HG02970 (cell line): ENCODE data around the gene ASB5.
A peak's percentile ranks its signal among the peaks of the same experiment; 100 is the strongest.
"Not testable (repeated sequence)": the region's sequence is repeated elsewhere in the genome, so short reads cannot be mapped to it uniquely, and the experiment has no call there.

Experiments
- ATAC-seq: cut with Tn5 transposase; IDR thresholded peaks from one replicate; pipeline ENCODE4 v1.9.1; 2021; ENCODE audit warnings: mild to moderate bottlenecking, moderate library complexity, moderate number of reproducible peaks; ENCODE audit not compliant: unreplicated experiment, low FRiP score

Gene ASB5

DNA sequence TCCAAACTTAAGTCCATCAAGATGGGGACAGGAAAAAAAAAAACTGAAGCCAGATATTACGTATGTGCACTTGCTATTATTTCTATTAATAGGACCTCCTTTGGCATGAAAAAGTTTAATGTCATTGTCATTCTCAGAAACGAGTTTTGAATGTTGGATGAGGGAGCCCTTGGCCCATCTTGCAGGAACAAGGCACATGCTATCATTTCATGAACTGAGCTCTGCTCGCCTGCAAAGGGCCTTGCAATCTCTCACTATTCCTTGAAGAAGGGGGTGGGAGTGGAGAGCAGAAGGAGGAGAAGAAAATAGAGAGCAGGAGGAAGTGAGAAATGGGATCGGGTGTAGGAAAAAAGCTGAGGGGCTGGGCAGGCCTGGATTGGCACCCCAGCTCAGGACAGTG lies 39.4 kb downstream of the ASB5 start:
- ATAC-seq = no peak

DNA sequence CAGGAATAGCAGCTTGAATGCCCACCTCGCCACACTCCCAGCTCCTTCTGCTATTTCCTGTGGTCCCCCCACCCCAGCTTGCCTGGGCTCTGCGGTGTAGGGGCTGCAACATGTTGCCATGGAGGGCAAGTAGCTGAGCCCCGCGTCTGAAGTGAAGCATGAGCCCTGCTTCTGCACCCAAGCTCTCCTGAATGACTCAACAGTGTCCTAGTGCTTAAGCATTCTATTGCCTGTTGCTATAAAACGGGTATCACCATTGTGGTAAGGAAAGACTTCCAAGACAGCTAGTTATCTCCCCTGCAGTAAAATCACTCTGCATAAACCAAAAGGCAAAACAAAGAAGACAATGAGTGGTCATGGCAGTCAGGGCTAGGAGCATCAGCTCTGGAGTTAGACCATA lies 42.3 kb downstream of the ASB5 start:
- no peak for ATAC-seq

DNA sequence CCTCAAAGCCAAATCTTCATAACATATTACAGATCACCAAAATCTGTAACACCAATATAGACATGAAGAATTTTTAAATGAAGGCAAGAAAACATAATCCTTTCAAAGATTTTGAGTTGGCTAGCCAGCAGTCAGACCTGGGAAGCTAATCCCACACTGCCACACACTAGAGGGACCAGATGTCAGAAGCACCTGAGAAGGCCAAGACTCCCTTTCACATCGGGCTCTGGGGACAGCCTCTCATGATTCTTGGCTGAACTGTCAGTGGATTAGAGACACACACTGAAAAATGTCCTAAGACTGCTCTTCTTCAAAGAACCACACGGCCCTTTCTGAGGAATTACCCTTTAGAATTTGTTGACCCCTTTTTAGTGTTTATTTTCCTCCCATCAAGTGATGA lies 45.5 kb downstream of the ASB5 start:
- ATAC-seq = no peak

DNA sequence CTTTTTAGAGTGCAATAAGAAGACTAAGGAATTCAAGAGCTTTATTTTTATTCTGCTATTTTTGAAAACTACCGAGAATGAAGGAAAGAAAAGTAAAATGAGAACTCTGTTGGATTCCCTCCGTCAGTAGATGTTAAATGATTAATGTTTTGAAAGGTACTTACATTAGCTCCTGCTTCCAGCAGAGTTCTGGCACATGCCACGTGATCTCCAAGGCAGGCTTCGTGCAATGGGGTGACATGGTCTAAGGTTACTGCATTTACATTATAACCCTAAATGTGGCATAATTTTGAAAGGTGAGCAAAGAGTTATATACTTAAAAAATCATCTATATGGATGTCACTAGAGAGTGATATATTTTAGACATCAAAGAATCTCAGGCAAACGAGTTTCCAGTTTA lies 46.9 kb downstream of the ASB5 start:
- ATAC-seq = no peak

DNA sequence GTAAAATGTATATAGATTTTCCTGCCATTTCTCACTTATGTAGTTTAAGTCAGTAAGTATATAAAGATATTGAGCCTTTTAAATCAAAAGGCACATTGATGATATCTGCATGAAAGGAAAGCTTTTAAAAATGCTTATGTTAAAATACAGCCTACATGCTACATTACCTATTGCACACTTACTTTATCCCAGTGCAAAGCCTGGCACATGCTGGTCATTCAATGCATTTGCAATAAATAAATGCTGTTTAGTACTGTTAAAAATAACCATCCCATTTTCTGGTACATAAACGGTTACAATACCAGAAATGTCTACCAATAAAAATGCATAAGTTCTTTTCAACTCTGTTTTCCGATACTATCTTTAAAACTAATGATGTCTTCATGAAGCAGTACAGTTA lies 51.5 kb downstream of the ASB5 start:
- no peak for ATAC-seq

DNA sequence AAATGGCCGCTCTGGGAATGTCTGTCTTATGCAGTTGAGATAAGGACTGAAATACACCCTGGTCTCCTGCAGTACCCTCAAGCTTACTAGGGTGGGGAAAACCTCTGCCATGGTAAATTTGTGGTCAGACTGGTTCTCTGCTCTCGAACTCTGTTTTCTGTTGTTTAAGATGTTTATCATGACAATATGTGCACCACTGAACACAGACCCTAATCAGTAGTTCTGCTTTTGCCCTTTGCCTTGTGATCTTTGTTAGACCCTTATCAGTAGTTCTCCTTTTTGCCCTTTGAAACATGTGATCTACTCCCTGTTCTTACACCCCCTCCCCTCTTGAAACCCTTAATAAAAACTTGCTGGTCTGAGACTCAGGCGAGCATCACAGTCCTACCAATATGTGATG lies 56.7 kb downstream of the ASB5 start:
- ATAC-seq = not testable (repeated sequence)

DNA sequence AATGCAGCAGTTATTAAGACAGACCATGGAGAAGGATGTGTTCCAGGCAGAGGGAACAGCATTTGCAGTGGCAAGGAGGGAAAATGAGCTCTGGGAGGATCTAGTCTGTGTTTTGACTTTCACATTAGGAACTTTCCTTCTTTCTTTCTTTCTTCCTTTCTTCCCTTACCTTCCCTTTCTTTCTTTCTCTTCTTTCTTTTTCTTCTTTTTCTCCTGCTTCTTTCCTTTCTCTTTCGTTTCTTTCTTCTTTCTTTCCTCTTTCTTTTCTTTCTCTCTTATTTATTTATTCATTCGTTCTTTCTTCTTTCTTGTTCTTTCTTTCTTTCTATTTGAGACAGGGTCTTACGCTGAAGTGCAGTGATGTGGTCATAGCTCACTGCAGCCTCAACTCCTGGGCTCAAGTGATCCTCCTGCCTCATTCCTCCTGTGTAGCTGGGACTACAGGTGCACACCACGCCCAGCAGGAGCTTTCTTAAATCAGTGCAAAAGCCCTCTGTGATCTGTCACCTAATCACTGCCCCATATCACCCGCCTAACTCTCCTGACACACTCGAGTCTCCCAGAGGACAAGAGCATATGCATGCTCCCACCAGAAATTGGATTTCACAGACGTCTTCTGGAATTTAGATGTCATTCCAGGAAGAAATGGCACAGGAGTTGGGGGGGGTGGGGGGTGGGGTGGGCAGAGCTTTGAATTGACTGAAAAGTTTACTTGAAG lies 58.3 kb downstream of the ASB5 start:
- ATAC-seq = no peak

DNA sequence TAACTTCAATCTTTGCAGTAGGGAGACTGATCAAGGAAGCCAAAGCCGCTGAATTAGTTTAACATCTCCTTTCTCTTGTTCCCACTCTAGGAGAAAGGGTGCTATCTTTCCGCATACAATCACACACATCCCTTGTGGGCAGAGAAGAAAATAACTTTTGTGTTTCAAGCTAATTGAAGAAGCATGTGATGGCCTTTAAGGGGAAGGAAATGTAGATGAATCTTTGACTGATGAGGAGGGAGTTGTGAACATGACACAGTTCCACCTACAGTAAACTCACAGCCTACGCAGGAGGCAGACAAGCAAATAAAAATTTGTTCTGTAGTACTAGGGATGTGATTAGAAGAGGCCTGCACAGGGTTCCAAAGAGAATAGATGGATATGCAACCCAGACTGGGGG lies 58.9 kb downstream of the ASB5 start:
- no peak for ATAC-seq

DNA sequence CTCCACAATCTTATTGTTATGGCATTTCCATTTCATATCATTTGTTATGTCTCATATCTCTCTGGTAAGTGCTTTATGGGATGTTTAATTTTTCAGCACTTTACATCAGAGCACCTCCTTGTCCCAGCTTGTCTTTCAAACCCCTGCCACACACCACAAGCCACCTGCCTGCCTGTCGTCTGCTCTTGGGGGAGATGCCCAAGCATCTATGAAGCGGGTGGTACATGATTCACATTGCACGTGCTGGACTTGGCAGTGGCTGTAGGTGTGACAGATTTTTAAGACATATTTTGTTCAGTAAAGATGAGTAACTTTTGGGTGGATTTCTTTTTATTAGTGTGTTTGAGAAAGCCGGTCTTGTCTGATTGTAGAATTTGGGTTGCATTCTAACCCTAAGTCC lies 59.5 kb downstream of the ASB5 start:
- ATAC-seq = no peak

DNA sequence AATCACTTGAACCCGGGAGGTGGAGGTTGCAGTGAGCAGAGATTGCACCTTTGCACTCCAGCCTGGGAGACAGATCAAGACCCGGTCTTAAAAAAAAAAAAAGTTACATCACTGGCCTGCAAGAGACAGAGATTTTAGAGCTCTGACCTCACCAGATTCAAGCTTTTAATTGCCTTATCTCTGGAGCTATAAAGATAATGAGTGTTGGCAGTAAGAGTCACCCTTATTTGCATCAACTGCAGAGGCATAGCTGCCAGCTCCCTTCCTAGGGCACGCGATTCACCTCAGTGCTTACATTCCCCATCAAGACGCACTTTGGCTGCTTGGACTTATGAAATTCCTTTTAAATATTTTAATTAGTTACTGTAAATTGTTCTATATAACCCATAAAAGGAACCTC lies 61.2 kb downstream of the ASB5 start:
- no peak for ATAC-seq

DNA sequence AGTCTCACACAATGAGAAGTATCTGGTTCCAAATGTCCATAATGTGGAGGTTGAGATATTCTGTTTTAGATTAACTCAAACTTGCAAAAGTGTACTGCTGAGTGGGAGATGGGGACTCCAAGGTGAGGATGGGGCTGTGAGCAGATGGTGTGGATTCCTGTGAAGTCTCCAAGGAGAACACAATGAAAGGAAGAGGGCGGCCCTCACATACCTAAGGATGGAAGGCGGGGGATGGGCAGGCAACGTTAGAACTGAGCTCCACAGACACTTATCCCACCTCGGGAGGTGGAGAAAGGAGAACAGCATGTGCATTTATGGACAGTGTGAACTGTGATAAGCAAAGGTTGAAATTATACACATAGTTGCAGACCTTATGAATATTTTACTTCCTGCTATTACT lies 63.7 kb downstream of the ASB5 start:
- no peak for ATAC-seq

DNA sequence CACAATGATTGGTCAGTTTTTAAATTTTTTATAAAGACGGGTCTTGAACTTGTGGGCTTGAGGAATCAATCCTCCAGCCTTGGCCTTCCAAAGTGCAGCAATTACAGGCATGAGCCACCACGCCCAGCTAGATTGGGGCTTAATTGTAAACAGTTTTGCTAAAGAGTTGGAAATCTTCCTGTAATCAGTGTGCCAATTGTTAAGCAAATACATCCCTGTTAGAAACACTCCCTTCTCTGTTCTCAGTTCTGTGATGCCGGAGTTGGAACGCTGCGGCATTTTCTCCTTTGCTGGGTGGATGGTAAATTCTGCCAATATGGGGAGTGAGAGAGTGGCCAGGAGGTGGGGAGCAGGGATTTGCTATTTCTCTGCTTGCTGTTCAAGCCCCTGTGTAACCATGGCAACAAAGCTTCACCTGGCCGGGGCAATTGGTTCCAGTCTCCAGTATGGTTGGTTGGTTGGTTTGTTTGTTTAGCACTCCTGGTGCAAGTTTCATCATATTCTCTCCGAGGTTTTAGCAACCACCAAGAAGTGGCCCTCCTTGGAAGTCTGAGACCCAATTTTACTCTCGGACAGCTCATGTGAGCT lies 70.6 kb downstream of the ASB5 start:
- no peak for ATAC-seq

DNA sequence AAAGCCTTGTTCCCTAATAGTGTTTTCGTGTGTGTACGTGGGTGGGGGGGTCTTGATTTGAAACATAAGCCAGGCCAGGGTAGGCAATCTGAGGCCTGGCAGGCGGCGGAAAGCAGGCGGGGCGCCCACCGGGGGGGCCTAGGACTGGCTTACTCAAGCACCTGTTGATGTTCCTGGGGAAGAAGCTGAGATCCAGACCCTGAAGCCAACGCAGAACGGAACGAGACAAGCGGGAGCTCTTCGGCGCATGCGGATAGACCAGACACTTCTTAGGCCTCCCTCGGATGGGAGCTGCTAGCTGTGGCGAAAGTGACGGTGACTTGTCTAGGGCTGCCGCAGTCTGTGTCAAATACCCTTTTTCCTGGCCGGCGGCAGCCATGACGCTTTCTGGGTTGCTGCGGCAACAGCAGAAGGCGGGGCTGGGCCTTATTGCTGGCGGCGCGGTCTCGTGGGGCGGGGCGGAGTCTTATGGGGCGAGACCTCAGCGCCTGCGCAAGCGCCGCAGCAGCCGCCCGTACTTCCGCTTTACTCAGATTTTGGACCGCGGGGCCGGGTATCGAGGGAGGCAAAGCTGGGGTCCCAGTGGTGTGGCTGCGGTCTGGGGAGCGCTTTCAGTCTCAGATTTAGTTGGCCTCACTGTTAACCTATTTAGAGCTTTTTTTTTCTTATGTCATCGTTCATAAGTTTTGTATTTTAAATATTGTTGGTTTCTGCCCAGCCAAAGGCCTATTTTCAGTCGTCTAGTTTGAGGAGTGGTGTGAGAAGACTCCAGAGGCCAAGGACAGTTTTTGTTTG lies 73.6 kb downstream of the ASB5 start, which contains the start of gene SPATA4:
TSS of gene SPATA4 (minus strand) at position 402 of the 795 bp plus-strand sequence. CDS start at position 379, 23 bp downstream.
- peak; percentile 100 for ATAC-seq

DNA sequence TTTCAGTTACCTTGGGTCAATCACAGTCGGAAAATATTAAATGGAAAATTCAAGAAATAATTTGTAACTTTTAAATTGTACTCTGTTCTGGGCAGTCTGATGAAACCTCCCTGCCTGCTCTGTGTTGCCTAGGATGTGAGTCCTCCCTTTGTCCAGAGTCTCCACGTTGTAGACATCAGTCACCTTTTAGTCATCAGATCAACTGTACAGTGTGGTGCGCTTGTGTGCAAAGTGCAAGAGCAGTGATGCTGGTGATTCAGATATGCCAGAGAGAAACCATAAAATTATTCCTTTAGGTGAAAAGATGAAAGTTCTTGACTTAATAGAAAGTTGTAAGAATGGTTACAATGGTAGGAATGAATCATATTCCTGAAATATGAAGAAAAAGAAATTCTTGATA lies 75.1 kb downstream of the ASB5 start:
- no peak for ATAC-seq

DNA sequence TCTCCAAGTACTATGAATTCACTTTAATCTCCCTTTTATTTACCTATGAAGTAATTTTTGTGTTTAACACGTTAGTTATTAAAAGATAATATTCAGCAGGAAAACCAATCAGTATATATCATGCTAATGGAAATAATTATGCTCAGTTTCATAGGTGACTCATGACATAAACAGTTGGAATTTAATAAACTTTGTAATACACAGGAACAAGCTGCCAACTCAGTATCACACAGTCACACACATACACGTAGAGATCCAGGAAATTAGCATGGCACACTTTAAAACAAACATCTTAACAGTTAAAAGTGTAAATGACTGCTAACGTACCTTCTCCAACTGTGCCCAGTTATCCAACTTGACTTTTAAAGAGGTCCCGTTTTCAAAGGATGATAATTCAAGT lies 75.9 kb downstream of the ASB5 start:
- no peak for ATAC-seq

DNA sequence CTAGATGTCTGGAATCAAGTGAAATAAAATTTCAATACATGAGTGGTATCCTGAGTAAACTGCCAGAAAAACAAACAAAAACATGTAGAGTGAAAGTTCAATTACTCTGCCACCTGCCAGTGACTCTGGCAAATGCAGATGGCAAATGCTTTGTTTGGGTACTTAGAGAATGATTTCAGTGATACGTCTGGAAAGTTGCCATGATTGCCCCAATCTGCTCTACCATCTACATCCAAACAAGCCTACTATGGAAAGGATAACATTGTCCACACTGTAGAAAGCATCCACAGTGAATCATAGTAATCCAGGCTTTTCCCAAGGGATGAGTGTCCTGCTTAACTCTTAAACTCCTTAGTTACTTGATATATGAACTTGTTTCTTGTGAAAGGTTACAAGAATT lies 77.0 kb downstream of the ASB5 start:
- no peak for ATAC-seq

DNA sequence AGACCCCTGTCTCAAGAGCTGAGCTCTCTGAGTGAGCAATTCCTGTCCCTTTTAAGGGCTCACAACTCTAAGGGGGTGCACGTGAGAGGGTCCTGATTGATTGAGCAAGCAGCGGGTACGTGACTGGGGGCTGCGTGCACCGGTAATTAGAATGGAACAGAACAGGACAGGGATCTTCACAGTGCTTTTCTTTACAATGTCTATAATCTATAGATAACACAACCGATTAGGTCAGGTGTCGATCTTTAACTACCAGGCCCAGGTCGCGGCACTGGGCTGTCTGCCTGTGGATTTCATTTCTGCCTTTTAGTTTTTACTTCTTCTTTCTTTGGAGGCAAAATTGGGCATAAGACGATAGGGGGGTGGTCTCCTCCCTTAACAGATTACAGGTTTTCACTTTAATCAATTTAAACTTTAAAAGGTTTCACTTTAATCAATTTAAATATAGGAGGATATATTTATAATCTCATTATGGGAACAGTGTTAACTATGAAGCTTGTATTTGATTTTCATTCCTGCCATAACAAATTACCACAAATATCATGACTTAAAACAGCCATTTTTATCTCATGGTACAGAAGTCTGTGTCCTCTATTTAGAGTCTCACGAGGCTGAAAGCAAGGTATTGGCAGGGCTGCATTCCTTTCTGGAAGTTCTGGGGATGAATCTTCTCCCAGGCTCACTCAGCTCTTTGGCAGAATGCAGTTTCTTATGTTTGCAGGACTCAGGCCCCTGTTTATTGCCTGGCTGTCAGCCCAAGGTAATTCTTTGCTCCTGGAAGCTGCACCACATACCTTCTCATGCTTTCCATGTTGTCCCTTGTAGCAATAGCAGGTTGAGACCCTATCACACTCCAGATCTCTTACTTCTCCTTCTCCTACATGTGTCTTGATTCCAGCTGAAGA lies 78.9 kb downstream of the ASB5 start:
- ATAC-seq = no peak

DNA sequence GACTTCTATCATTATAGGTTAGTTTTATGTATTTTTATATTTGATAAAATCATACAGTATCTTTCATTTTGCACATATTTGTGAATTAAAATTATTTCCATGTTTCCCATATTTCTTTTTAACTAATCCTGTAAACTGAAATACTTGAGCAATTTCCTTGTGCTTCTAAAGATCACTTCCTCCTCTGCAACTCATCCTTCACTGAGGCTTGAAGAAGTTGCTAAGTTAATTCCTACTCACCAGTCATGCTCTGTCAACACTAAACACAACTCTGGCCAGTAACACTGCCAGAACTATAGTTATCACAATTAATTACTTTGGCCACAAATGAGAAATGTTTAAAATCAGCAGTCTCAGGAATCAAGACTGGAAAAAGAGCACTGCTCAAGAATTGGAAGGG lies 80.4 kb downstream of the ASB5 start:
- no peak for ATAC-seq

DNA sequence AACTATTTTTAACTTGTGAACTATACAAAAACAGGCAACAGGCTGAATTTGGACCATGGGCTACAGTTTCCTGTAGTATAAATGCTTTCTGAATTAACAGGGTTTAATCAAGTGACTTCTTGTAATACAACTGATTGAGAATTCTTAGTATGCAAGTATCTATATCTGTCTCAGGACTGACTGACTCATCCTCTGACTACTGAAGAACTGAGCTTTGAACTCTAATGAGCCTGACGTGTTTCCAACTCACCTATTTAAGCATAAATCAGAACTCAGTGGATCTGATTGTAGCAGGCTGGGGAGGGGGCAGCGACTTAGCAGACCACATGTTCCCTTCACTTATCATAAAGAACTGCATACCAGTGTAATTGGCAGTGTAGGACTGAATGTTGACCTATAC lies 81.4 kb downstream of the ASB5 start:
- ATAC-seq = no peak

DNA sequence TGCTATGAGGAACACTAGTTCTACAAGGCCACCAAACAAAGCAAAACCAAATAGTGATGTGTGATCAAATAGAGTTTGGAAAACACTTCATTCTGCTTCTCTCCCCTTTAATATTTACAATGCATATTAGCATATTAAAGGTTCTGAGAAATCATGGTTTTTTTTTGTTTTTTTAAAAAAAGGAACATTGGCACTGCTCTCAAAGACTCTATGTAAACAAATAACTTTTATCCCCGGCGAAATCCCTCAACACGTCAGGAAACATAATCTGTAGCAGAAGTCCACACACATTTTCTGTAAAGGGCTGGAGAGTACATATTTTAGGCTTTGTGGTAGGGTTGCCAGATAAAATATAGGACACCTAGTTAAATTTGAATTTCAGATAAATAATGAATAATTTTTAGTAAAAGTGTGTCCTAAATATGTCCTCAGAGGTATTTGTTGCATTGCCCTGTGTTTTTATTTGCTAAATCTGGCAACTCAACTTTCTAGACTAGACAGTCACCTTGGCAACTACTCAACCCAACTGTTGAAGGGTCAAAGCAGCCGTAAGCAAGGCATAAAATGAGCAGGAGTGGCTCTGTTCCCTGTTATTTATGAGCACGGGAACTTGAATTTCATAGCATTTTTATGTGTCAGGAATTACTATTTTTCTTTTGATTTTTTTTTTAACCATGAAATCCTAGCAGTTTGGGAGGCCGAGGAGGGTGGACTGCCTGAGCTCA lies 82.2 kb downstream of the ASB5 start:
- ATAC-seq = no peak
